ENCODE data around the gene SRBD1.

The SRBD1 gene

GRCh38 chr2:45345331-45346234 lies 265.5 kb downstream of the SRBD1 start:
- DNase-seq, result no peak

- DNase-seq, result no peak
These were observed 266.6 kb downstream of the SRBD1 start for GRCh38 chr2:45344502-45344901.

GRCh38 chr2:45344071-45344470 lies 267.0 kb downstream of the SRBD1 start:
- no peak for DNase-seq

GRCh38 chr2:45343251-45344017 lies 267.6 kb downstream of the SRBD1 start:
- no peak for DNase-seq

- DNase-seq, result no peak
These were observed 270.7 kb downstream of the SRBD1 start for GRCh38 chr2:45340318-45340717.

GRCh38 chr2:45339253-45339652 lies 271.8 kb downstream of the SRBD1 start:
- DNase-seq, result no peak

All from GDM1 (cell line).